ENCODE measurements around the gene ATP12A.

Gene ATP12A

DNA sequence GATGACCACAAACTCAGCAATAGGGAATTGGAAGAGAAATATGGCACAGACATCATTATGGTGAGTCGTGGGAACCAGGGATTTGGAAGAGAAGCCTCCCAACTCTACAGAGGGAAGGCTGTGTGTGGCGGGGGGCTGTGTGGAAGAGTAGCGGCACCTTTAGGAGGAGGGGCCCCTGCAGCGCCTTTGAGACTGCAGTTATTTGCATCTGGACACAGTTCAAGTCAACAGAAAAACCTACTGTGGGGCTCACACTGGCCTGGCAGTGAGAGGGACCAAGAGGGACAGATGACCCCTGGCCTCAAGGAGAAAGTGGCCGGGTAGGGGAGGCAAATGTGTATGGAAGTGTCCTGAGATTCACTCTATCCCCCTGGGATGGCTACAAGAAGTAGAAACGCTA is 5.1 kb downstream of the ATP12A start:
- TF ChIP-seq GATA1 (IDR thresholded peaks at IDR 0.05; ENCODE audit: low read depth, low read length) (no peak), POLR2A (IDR thresholded peaks at IDR 0.05; ENCODE audit: low read length) (no peak)
- DNase-seq: no peak

DNA sequence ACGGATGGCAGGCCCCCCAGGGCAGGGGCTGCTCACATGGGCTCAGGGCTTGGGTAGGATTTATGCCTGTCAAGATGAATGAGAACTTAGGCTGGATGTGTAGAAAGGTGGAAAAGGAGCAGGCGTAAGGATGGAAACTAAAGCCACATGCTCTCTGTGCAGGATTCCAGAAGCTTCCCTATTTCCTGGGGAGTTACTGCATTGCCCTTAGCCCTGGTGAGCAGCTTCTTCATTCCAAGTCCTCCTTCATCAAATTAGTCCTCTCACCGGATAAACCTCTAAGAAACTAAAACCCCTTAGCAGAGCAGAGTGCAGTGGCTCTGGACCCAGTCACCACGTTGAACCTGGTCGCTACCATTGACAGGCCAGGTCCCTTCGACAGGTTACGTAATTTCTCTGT is 7.4 kb downstream of the ATP12A start:
- TF ChIP-seq POLR2A (IDR thresholded peaks at IDR 0.05; ENCODE audit: low read length) (no peak), GATA1 (IDR thresholded peaks at IDR 0.05; ENCODE audit: low read depth, low read length) (no peak)
- no peak for DNase-seq

DNA sequence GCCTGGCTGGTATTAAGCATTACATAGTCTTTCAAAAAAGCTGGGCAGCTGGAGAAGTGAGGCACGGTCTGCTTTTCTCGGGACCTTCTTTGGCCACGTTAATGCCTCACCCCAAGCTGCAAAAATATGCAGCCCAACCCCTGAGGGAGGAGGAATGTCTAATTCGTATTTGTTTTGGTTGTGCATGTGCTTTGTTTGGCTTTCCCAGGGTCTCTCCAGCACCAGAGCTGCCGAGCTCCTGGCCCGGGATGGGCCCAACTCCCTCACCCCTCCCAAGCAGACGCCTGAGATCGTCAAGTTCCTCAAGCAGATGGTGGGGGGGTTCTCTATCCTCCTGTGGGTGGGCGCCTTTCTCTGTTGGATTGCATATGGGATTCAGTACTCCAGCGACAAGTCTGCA is 7.9 kb downstream of the ATP12A start:
- TF ChIP-seq GATA1 (IDR thresholded peaks at IDR 0.05; ENCODE audit: low read depth, low read length) (no peak), POLR2A (IDR thresholded peaks at IDR 0.05; ENCODE audit: low read length) (no peak)

DNA sequence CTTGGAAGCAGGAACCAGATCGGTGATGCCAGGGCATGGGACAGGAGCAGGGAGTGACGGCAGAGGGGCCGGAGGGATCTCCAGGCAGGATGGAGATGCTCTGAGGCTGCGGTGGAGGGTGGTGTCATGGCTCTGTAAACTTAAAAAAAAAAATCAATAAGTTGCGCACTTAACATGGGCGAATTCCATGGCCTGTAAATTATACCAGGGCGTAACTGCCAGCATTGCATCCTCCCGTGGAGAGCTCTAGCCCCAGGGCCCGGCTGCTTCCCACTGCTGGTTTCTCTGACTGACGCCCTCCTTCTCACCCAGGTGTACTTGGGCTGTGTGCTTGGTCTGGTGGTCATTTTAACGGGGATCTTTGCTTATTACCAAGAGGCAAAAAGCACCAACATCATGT is 8.7 kb downstream of the ATP12A start:
- no peak for TF ChIP-seq GATA1 (IDR thresholded peaks at IDR 0.05; ENCODE audit: low read depth, low read length)
- TF ChIP-seq POLR2A (IDR thresholded peaks at IDR 0.05; ENCODE audit: low read length): no peak
- no peak for DNase-seq

More for the DNA sequence above, 7.9 kb downstream of the ATP12A start:
- no peak for DNase-seq

DNA sequence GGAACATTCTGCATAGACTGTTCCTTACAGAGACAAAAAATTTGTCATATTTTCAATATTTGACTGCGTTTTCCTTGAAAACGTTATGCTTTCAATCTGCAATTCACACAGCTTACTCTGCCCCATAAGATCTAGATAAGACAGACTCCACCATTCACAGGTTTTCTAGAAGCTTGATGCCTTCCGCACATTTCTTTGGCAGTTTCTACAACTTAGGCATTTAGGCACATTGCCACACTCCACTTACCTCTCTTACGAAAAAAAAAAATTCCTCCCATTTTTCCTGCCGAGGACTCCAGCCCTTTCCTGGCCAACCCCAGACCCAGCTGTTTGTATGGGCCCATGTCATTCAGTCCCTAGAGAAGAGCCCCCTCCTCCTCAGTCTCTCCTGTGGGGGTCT is 11.2 kb downstream of the ATP12A start:
- TF ChIP-seq POLR2A (IDR thresholded peaks at IDR 0.05; ENCODE audit: low read length) (no peak), GATA1 (IDR thresholded peaks at IDR 0.05; ENCODE audit: low read depth, low read length) (no peak)
- DNase-seq: no peak

DNA sequence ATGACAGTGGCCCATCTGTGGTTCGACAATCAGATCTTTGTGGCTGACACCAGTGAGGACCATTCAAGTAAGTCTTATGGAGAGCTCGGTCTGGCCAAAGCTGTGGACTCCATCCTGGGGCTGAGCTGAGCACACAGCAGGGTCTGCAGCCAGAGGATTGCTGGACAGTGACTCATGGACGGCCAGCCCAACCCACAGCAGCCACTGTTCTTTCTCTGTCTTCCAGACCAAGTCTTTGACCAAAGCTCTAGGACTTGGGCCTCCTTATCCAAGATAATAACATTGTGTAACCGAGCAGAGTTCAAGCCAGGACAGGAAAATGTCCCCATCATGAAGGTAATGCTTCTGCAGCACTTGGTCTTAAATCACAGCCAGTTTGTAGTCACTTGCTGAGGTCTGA is 12.4 kb downstream of the ATP12A start:
- DNase-seq: no peak
- no peak for TF ChIP-seq GATA1 (IDR thresholded peaks at IDR 0.05; ENCODE audit: low read depth, low read length)
- TF ChIP-seq POLR2A (IDR thresholded peaks at IDR 0.05; ENCODE audit: low read length): no peak

DNA sequence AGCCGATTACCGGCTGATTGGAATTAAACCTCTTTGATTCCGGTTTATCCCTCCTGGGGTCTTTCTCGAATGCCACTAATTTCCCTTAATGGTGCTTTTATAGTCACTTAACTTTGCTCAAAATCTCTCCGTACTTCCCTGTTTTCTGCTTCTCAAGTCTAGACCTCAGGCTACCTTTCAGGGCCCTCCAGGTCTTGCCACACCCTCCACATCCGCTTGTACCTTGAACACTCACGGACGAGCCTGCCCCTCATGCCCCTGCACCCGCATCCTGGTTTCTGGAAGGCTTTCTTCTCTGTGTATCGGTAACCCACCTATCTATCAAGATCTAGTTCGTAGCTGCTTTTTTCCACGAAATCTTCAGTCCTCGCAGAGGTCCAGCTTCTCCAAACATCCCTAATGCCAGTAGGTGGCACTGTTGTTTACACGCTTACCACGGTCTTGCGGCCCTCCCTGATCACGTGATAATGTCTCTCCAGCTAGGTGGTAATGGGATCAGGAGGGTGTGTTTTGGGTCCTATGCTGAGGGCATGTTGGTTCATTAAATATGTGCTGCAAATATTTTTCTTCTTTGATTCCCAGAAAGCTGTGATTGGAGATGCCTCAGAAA is 13.8 kb downstream of the ATP12A start:
- DNase-seq: peak; percentile 67 to 75
- TF ChIP-seq POLR2A (IDR thresholded peaks at IDR 0.05; ENCODE audit: low read length) (no peak), GATA1 (IDR thresholded peaks at IDR 0.05; ENCODE audit: low read depth, low read length) (no peak)

DNA sequence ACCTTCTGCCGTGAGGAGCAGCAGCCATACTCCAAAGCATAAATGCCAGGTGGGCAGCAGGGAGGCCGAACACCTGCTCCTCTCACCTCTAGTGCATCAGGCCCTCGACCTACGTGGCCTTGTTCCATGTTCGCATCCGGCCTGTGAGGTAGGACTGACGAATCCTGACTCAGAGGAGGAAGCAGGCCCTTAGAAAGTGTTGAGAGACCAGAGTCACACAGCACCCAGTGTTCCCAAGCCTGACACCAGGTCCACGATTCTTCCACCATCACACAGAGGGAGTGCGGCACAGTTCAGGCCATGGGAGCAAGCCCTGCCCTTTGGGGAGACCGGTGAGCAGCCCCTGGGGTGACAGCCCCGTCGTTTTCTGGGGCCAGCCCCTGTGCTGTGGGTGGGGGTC is 14.7 kb downstream of the ATP12A start:
- no peak for DNase-seq
- no peak for TF ChIP-seq POLR2A (IDR thresholded peaks at IDR 0.05; ENCODE audit: low read length)

DNA sequence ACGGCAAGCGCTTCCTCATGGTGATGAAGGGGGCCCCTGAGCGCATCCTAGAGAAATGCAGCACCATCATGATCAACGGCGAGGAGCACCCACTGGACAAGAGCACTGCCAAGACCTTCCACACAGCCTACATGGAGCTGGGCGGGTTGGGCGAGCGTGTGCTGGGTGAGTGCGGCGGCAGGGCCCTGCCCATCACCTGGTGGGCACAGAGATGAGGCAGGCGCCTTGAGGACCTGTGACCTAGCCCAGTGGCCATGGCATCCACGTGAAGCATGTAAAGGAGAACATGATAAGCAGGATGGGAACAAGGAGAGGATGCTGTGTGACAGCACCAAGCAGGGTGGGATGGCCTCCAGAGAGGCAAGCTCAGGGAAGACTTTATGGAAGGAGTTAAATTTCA is 18.5 kb downstream of the ATP12A start:
- TF ChIP-seq POLR2A (IDR thresholded peaks at IDR 0.05; ENCODE audit: low read length) (no peak), GATA1 (IDR thresholded peaks at IDR 0.05; ENCODE audit: low read depth, low read length) (no peak)
- DNase-seq: no peak

DNA sequence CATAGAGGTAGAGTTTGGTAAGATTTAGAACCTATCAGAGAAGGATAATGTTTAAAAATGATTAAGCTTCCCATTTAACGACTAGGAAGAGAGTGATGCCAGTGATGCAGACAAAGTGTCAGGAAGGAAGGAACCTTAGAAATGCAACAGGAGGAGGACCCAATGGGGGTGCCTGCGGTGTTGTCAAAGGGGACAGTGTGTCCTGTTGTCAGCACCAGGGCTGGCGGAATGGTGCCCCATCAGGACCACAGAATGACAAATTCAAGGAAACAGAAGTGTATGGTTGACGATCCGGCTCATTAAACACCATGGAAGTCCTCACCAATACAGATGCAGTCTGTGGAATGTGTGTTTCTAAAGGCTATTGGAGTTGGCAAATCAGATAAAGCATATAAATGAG is 19.3 kb downstream of the ATP12A start:
- TF ChIP-seq GATA1 (IDR thresholded peaks at IDR 0.05; ENCODE audit: low read depth, low read length) (no peak), POLR2A (IDR thresholded peaks at IDR 0.05; ENCODE audit: low read length) (no peak)
- DNase-seq: no peak

DNA sequence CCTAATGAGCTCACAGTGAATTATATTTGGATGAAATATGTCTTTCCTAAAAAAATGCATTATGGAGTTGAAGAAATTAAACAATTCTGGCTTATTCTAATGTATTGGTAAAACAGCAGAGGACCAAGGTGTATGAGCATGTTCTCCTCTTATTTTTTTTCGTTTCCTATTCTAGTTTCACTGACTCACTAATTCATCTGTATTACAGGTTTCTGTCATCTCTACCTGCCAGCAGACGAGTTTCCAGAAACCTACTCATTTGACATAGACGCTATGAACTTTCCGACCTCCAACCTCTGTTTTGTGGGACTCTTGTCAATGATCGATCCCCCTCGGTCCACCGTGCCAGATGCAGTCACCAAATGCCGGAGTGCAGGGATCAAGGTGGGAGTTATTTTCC is 20.3 kb downstream of the ATP12A start:
- TF ChIP-seq POLR2A (IDR thresholded peaks at IDR 0.05; ENCODE audit: low read length): no peak
- no peak for TF ChIP-seq GATA1 (IDR thresholded peaks at IDR 0.05; ENCODE audit: low read depth, low read length)
- DNase-seq: no peak

DNA sequence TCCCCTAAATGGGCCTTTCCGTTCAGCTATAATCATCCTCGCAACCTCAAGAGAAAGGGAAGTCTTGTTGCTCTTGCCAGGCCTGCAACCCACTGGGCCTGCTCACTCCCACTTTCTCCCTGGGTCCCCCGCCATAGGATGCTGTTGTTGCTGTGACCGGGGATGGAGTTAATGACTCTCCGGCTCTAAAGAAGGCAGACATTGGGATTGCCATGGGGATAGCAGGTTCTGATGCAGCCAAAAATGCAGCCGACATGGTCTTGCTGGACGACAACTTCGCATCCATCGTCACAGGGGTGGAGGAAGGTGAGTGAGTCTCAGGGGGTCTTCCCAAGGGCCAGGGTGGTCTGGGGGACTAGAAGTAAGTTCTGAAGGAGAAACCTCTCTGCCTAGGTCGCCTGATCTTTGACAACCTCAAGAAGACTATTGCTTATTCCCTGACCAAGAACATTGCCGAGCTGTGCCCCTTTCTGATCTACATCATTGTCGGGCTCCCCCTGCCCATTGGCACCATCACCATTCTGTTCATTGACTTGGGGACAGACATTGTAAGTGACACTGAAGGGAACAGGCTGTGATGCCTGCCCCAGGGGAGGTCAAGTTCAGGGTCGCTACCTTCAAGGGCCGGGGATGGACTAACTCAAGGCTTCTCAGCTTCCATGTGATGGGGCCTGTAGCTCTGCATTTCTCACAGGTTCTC is 26.8 kb downstream of the ATP12A start:
- TF ChIP-seq GATA1 (IDR thresholded peaks at IDR 0.05; ENCODE audit: low read depth, low read length) (no peak), POLR2A (IDR thresholded peaks at IDR 0.05; ENCODE audit: low read length) (no peak)
- no peak for DNase-seq

DNA sequence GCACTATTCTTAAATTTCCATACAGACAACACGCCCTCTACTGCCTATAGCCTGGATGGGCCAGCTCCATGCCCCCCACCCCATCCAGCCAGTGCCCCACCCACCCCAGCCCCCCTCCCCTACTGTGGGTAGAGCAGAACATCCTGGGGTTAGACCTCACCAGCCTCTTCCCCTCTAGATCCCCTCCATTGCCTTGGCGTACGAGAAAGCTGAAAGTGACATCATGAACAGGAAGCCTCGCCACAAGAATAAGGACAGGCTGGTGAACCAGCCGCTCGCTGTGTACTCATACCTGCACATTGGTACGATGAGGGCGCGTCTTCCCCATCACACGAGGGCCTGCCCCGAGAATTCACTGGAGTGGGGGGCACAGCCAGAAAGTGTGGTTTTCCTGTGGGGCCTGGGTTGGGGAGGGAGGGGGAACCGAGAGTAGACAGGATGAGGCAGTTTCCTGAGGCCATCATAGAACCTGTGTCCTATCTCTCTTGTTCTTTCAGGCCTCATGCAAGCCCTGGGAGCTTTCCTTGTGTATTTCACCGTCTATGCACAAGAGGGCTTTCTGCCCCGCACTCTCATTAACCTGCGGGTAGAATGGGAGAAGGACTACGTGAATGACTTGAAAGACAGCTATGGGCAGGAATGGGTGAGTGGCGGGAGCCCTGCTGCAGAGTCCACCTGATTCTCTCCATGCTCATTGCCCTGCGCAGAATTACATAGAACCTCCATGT is 29.1 kb downstream of the ATP12A start:
- no peak for DNase-seq
- no peak for TF ChIP-seq POLR2A (IDR thresholded peaks at IDR 0.05; ENCODE audit: low read length)
- TF ChIP-seq GATA1 (IDR thresholded peaks at IDR 0.05; ENCODE audit: low read depth, low read length): no peak

DNA sequence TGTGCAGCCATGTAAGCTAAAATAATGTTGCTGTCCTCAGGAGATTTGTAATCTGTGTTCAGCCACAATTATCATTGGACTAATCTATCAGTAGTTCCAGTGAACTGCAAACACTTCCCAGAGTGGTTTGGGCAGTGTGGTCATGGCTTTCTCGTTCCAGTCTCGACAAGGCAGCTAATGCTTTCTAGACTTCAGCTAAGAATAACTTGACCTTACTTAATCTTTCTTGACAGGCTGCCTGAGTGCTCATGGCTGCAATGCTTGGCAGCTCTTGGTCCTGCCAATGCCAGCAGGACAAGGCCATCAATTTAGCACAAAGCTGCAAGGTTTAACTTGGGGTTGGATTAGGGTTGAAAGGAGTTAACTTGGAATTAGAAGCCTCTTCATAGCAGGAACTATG is 32.8 kb downstream of the ATP12A start:
- no peak for DNase-seq
- TF ChIP-seq GATA1 (IDR thresholded peaks at IDR 0.05; ENCODE audit: low read depth, low read length) (no peak), POLR2A (IDR thresholded peaks at IDR 0.05; ENCODE audit: low read length) (no peak)

DNA sequence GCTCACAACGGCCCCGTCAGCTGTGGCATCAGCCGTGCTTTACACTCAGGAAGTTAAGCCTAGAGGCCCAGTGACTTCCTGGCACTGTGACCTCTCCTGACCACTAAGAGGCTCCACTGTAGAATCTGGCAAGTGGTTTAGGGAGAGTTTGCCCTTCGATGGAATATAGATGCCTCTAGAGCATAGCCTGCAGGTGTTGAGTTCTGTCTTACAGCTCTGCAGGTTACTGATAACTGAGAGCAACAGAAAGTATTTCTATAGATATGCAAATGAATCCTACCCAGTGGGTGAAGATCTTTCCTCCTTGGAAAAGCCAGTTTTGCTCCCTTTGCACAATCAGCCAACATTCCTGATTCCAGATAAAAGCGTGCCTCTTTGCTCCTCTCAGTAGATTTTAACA is 35.8 kb downstream of the ATP12A start:
- no peak for DNase-seq
- no peak for TF ChIP-seq GATA1 (IDR thresholded peaks at IDR 0.05; ENCODE audit: low read depth, low read length)
- TF ChIP-seq POLR2A (IDR thresholded peaks at IDR 0.05; ENCODE audit: low read length): no peak
